Measurements from ENCODE around the gene ZMYM4.
"Not testable (repeated sequence)": the region's sequence is repeated elsewhere in the genome, so short reads cannot be mapped to it uniquely, and the experiment has no call there.

Gene ZMYM4

DNA sequence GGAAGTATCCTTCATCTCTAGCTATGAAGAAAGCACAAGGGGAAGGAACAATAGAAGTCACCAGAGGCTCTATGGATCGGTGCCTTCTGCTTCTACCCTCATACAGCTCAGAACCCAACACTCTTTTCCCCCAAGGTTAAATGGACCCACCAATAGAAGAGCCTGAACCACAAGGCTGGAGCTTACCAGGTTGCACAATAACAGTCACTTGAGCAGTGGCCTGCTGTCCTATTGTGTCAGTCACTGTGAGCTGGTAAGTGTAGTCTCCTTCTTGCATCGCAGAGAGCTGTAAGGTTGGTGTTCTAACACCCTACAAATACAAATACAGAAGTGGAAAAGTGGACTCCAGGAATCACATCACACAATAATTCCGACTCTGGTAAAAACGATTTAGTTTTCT lies 185.7 kb downstream of the ZMYM4 start:
- DNase-seq (ENCODE audit: low read depth), result no peak
- TF ChIP-seq, protein P1, sequence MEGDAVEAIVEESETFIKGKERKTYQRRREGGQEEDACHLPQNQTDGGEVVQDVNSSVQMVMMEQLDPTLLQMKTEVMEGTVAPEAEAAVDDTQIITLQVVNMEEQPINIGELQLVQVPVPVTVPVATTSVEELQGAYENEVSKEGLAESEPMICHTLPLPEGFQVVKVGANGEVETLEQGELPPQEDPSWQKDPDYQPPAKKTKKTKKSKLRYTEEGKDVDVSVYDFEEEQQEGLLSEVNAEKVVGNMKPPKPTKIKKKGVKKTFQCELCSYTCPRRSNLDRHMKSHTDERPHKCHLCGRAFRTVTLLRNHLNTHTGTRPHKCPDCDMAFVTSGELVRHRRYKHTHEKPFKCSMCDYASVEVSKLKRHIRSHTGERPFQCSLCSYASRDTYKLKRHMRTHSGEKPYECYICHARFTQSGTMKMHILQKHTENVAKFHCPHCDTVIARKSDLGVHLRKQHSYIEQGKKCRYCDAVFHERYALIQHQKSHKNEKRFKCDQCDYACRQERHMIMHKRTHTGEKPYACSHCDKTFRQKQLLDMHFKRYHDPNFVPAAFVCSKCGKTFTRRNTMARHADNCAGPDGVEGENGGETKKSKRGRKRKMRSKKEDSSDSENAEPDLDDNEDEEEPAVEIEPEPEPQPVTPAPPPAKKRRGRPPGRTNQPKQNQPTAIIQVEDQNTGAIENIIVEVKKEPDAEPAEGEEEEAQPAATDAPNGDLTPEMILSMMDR (IDR thresholded peaks at IDR 0.05; ENCODE audit: low read depth, low read length, missing control alignments), result no peak
- no peak overlapping the region for H3K4me3 ChIP-seq (ENCODE audit: low read depth, low read length)

- no peak for DNase-seq (ENCODE audit: low read depth)
- no peak overlapping the region for H3K4me3 ChIP-seq (ENCODE audit: low read depth, low read length)
- TF ChIP-seq, protein P1 (IDR thresholded peaks at IDR 0.05; ENCODE audit: low read depth, low read length, missing control alignments), result peak; percentile 13
Observed at GRCh38 chr1:35454616-35455015, 186.1 kb downstream of the ZMYM4 start.

DNA sequence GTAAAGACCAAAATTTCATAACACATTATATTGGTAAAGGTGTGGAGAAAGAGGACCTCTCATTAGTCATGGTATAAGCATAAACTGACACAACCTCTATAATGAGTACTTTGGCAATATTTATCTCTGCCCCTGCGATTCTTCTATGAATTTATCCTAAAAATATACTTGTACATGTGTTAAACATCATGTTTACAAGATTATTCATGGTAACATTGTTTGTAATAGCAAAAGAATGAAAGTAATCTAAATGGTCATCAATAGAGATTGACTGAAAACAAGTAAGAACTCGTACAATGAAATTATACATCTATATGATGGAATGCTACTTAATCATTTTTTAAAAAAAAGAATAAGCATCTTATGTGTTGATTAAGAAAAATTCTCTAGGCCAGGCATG lies 192.3 kb downstream of the ZMYM4 start:
- TF ChIP-seq, protein P1 (IDR thresholded peaks at IDR 0.05; ENCODE audit: low read depth, low read length, missing control alignments), result no peak
- no peak overlapping the region for H3K4me3 ChIP-seq (ENCODE audit: low read depth, low read length)
- no peak for DNase-seq (ENCODE audit: low read depth)

- H3K4me3 ChIP-seq (ENCODE audit: low read depth, low read length), result no peak overlapping the region
- DNase-seq (ENCODE audit: low read depth), result no peak
- TF ChIP-seq, protein P1 (IDR thresholded peaks at IDR 0.05; ENCODE audit: low read depth, low read length, missing control alignments), result no peak
Observed at GRCh38 chr1:35461966-35462651, 193.6 kb downstream of the ZMYM4 start.

DNA sequence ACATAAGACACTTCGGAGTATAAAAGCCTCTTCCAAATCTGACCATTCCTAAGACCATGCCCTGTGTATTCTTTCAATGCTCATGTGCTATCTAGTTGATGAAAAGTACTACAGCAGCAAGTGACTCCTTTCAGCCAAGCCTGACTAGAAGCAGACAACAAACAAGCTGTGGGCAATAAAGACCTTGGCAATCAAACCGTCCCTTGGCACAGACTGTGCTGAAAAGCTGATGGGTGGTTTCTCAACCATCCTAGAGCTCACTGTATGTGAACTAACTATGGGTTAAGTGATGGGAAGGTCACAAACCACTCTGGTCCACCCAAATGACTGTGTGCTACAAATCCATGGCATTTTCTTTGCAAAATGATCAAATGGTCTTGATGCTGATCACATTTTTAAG lies 194.7 kb downstream of the ZMYM4 start:
- DNase-seq (ENCODE audit: low read depth), result no peak
- no peak overlapping the region for H3K4me3 ChIP-seq (ENCODE audit: low read depth, low read length)
- TF ChIP-seq, protein P1 (IDR thresholded peaks at IDR 0.05; ENCODE audit: low read depth, low read length, missing control alignments), result no peak

DNA sequence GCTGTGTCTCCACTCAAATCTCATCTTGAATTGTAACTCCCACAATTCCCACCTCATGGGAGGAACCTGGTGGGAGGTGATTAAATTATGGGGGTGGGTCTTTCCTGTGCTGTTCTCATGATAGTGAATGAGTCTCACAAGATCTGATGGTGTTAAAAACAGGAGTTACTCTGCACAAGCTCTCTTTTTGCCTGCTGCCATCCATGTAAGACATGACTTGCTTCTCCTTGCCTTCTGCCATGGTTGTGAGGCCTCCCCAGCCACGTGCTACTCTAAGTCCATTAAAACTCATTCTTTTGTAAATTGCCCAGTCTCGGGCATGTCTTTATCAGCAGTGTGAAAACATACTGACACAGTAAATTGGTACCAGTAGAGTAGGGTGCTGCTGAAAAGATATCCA lies 195.2 kb downstream of the ZMYM4 start:
- H3K4me3 ChIP-seq (ENCODE audit: low read depth, low read length); DNase-seq (ENCODE audit: low read depth): not testable (repeated sequence)

DNA sequence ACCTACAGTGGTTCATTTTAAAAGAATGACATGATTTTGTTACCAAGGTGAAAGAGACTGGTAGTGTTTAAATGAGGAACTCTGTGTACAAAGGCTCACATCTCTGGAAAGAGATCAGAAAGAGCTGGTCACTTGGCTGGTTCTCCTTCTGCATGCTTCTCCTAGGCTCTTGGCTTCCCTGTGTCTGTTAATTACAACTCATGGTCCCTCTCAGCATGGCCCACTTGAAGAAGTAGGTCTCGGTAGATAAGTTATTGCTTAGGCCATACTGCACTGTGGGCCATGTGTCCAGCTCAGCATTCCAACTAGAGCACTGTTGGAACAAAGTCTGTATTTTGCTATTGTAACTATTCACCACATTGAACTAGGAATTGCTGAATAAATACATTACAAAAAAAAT lies 197.6 kb downstream of the ZMYM4 start:
- H3K4me3 ChIP-seq (ENCODE audit: low read depth, low read length), result no peak overlapping the region
- no peak for DNase-seq (ENCODE audit: low read depth)
- TF ChIP-seq, protein P1 (IDR thresholded peaks at IDR 0.05; ENCODE audit: low read depth, low read length, missing control alignments), result no peak
